Smooth muscle cell (in vitro differentiated cells): ENCODE results near the gene PML. TPM values are rescaled to one million over a fixed set of nuclear protein-coding genes. Genes with fewer than 3 reads are reported as not detected.
A peak's percentile ranks its signal among the peaks of the same experiment; 100 is the strongest.

Source experiments
- DNase-seq: peaks from one replicate; lab custom pipeline; 2025; ENCODE audit not compliant: unreplicated experiment; lab: John Stamatoyannopoulos, UW
- H2AFZ ChIP-seq: fragments of 200-600 bp; sonication (generic); 2 replicates; pipeline ENCODE4 v1.6.0; 2016; ENCODE audit warnings: antibody characterized with exemption, low read depth, mild to moderate bottlenecking
- H3F3A ChIP-seq: fragments of 200-600 bp; sonication (generic); 2 replicates; pipeline ENCODE4 v1.6.0; 2017; ENCODE audit warnings: antibody characterized with exemption, low read depth
- H3K27ac ChIP-seq: fragments of 200-600 bp; sonication (generic); 2 replicates; pipeline ENCODE4 v1.5.1; 2016; ENCODE audit warnings: low read depth, mild to moderate bottlenecking
- H3K27me3 ChIP-seq: fragments of 200-600 bp; sonication (generic); 2 replicates; pipeline ENCODE4 v1.6.1; 2016; ENCODE audit warnings: low read depth, mild to moderate bottlenecking
- H3K36me3 ChIP-seq: fragments of 200-600 bp; sonication (generic); 2 replicates; pipeline ENCODE4 v1.5.1; 2016; ENCODE audit warnings: low read depth
- H3K4me1 ChIP-seq: fragments of 200-600 bp; sonication (generic); 2 replicates; pipeline ENCODE4 v1.5.1; 2016; ENCODE audit warnings: low read depth
- H3K4me2 ChIP-seq: fragments of 200-600 bp; sonication (generic); 2 replicates; pipeline ENCODE4 v1.6.0; 2016; ENCODE audit warnings: mild to moderate bottlenecking
- H3K4me3 ChIP-seq: fragments of 200-600 bp; sonication (generic); 2 replicates; pipeline ENCODE4 v1.5.1; 2016; ENCODE audit warnings: mild to moderate bottlenecking
- H3K79me2 ChIP-seq: fragments of 200-600 bp; sonication (generic); 2 replicates; pipeline ENCODE4 v1.6.0; 2016; ENCODE audit warnings: low read depth, mild to moderate bottlenecking
- H3K9ac ChIP-seq: fragments of 200-600 bp; sonication (generic); 2 replicates; pipeline ENCODE4 v1.6.0; 2016; ENCODE audit warnings: low read depth
- H3K9me3 ChIP-seq: fragments of 200-600 bp; sonication (generic); replicated peaks from 2 replicates; pipeline ENCODE4 v1.5.1; 2016; ENCODE audit warnings: low read depth
- H4K20me1 ChIP-seq: fragments of 200-600 bp; sonication (generic); 2 replicates; pipeline ENCODE4 v1.6.0; 2016; ENCODE audit warnings: low read depth
- WGBS: methylation state at CpG from one replicate; pipeline ENCODE4 v1.1.7; 2016; ENCODE audit warnings: low lambda C conversion rate; 5-methylcytosine and 5-hydroxymethylcytosine counted together
- polyA plus RNA-seq: library from polyadenylated mRNA; unstranded; fragments of >200 nt; fragmentation: Nextera tagmentation; extraction: Ambion mirVana; gene quantifications from 2 replicates; pipeline ENCODE4 v1.2.1, GENCODE V29; 2016
- total RNA-seq: library from RNA; depleted of rRNA; stranded (reverse); fragments of >200 nt; gene quantifications from 2 replicates; pipeline ENCODE4 v1.2.3, GENCODE V29; 2014
- TF ChIP-seq, protein P1 (sequence below): fragments of 200-600 bp; sonication (generic); IDR thresholded peaks from 2 replicates; pipeline ENCODE4 v1.5.1; 2017; ENCODE audit warnings: borderline replicate concordance, mild to moderate bottlenecking, antibody characterized with exemption; ENCODE audit not compliant: insufficient read depth, poor library complexity, severe bottlenecking

The PML gene
- total and polyA plus RNA-seq, 2 experiments from 2014 or later: 33.7 to 34.1 TPM

GRCh38 chr15:73983211-73983727, 11.2 kb upstream of the PML start:
- no peaks in the 10 kb centered on the region for H3K9me3 ChIP-seq
- peak; percentile 67 for DNase-seq

GRCh38 chr15:73983773-73984172, 10.7 kb upstream of the PML start:
- Histone ChIP-seq H3K27ac (peak overlapping the region; percentile 86), H3K4me2 (peak overlapping the region; percentile 81)

More at GRCh38 chr15:73983211-73983727, 11.2 kb upstream of the PML start:
- 40% methylated on average over 9 of the region's 10 CpGs for WGBS
- no peak overlapping the region for H3K4me3 ChIP-seq
- no peaks in the 10 kb centered on the region for H3K27me3 ChIP-seq
- H2AFZ ChIP-seq: no peak overlapping the region
- H3K9ac ChIP-seq: peak overlapping the region; percentile 42
- H3K4me2 ChIP-seq: peak overlapping the region; percentile 81
- H3F3A ChIP-seq: peaks cover 3% of the 10 kb centered on the region
- H3K36me3 ChIP-seq: no peaks in the 10 kb centered on the region
- TF ChIP-seq, protein P1, sequence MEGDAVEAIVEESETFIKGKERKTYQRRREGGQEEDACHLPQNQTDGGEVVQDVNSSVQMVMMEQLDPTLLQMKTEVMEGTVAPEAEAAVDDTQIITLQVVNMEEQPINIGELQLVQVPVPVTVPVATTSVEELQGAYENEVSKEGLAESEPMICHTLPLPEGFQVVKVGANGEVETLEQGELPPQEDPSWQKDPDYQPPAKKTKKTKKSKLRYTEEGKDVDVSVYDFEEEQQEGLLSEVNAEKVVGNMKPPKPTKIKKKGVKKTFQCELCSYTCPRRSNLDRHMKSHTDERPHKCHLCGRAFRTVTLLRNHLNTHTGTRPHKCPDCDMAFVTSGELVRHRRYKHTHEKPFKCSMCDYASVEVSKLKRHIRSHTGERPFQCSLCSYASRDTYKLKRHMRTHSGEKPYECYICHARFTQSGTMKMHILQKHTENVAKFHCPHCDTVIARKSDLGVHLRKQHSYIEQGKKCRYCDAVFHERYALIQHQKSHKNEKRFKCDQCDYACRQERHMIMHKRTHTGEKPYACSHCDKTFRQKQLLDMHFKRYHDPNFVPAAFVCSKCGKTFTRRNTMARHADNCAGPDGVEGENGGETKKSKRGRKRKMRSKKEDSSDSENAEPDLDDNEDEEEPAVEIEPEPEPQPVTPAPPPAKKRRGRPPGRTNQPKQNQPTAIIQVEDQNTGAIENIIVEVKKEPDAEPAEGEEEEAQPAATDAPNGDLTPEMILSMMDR: no peak
- H3K27ac ChIP-seq: peak overlapping the region; percentile 86
- no peaks in the 10 kb centered on the region for H3K4me1 ChIP-seq
- H3K79me2 ChIP-seq: no peaks in the 10 kb centered on the region
- no peaks in the 10 kb centered on the region for H4K20me1 ChIP-seq

GRCh38 chr15:73984208-73984979, 10.1 kb upstream of the PML start:
- Histone ChIP-seq H3K4me1 (no peaks in the 10 kb centered on the region), H3K9ac (no peak overlapping the region)

More at GRCh38 chr15:73983773-73984172, 10.7 kb upstream of the PML start:
- 98% methylated on average over 9 of the region's 9 CpGs for WGBS
- H3F3A ChIP-seq: peaks cover 7% of the 10 kb centered on the region
- no peaks in the 10 kb centered on the region for H4K20me1 ChIP-seq
- no peak overlapping the region for H2AFZ ChIP-seq
- no peak overlapping the region for H3K9ac ChIP-seq
- no peaks in the 10 kb centered on the region for H3K4me1 ChIP-seq
- no peak for DNase-seq
- no peak overlapping the region for H3K4me3 ChIP-seq
- TF ChIP-seq, protein P1: no peak
- H3K36me3 ChIP-seq: no peaks in the 10 kb centered on the region
- no peaks in the 10 kb centered on the region for H3K79me2 ChIP-seq
- H3K9me3 ChIP-seq: no peaks in the 10 kb centered on the region
- no peaks in the 10 kb centered on the region for H3K27me3 ChIP-seq

More at GRCh38 chr15:73984208-73984979, 10.1 kb upstream of the PML start:
- Histone ChIP-seq H3K27ac (peak overlapping the region; percentile 86), H3K36me3 (no peaks in the 10 kb centered on the region), H3K27me3 (no peaks in the 10 kb centered on the region), H3K9me3 (no peaks in the 10 kb centered on the region), H4K20me1 (no peaks in the 10 kb centered on the region), H3F3A (peaks cover 12% of the 10 kb centered on the region), H3K4me3 (no peak overlapping the region), H2AFZ (no peak overlapping the region), H3K4me2 (peak overlapping the region; percentile 81), H3K79me2 (no peaks in the 10 kb centered on the region)
- TF ChIP-seq, protein P1: no peak
- no peak for DNase-seq
- 90% methylated on average over 13 of the region's 13 CpGs for WGBS
